GM12874 (cell line): Measurements from ENCODE around the gene PRPH.
A peak's percentile ranks its signal among the peaks of the same experiment; 100 is the strongest.

Source experiments
- CTCF ChIP-seq: IDR thresholded peaks from 2 replicates; pipeline ENCODE4 v1.5.1; 2011; ENCODE audit warnings: low read depth, mild to moderate bottlenecking, control low read depth, low read length, moderate library complexity; ENCODE audit not compliant: insufficient read depth

PRPH gene

GRCh38 chr12:49347311-49348193, 52.6 kb downstream of the PRPH start:
- peak; percentile 95 for TF ChIP-seq CTCF
